NCI-H510A (cell line): Measurements from ENCODE around the gene EIF4EBP3.

Experiments
- DNase-seq: peaks from one replicate; lab custom pipeline; 2025; lab: John Stamatoyannopoulos, UW

EIF4EBP3 gene

DNA sequence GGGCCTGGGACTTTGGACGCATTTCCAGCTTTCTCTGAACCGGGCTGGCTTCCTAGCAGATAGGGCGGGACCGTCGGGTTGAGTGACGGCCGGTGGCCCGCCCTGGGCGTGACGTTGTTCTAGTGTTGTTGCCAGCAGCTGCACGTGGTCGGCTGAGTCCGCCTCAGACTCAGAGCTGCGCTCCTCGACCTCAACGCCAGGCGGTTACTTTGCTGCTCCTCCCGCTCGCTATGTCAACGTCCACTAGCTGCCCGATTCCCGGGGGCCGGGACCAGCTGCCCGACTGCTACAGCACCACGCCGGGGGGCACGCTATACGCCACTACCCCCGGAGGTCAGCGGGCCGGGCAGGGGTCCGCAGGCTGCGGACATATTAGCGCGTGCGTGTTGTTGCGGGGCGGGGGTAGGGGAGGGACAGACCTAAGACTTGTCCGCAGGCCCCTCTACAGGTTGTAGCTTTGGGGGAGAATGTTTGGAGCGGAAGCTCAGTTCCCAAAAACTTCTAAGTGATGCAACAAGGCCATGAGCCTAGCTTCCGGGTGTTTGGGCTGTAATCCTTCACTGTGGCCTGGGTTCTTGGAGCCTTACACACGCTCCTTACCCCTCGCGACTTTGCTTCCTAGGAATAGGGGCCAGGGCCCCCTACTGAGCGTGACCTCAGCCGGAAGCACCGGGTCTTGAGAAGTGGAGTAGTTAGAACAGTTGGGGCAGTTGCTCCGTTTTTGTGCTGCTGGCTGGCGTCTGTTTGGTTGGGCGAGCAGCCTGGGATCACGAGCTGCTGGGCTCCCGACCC lies at the start of gene EIF4EBP3:
Gene EIF4EBP3, plus strand, starts transcription at position 155 of the 792 bp plus-strand sequence. Its CDS starts 76 bp downstream, at position 231.
- DNase-seq: peak; percentile 60

DNA sequence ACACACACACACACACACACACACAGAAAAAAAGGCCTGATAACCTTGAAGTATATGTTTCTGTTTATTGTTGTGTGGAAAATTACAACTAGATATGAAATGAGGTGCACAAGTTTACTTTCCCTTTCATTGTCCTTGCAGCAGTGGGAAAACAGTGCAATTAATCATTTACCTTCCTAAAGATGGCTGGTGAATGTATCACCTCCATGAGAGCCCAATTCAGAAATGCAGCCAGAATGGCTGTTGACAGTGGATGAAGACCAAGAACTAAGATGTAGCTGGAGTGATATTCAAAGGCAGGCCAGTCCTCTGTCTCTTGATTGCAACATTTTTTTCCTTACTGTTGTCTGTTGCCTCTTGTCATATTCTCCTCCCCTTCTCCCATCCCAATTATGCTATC lies 49.6 kb upstream of the EIF4EBP3 start:
- no peak for DNase-seq

- DNase-seq: no peak
Observed at GRCh38 chr5:140498591-140498990, 48.9 kb upstream of the EIF4EBP3 start.

- no peak for DNase-seq
Observed at GRCh38 chr5:140502834-140503233, 44.6 kb upstream of the EIF4EBP3 start.

- no peak for DNase-seq
Observed at GRCh38 chr5:140509898-140510297, 37.6 kb upstream of the EIF4EBP3 start.

- no peak for DNase-seq
Observed at GRCh38 chr5:140513124-140513523, 34.3 kb upstream of the EIF4EBP3 start.

DNA sequence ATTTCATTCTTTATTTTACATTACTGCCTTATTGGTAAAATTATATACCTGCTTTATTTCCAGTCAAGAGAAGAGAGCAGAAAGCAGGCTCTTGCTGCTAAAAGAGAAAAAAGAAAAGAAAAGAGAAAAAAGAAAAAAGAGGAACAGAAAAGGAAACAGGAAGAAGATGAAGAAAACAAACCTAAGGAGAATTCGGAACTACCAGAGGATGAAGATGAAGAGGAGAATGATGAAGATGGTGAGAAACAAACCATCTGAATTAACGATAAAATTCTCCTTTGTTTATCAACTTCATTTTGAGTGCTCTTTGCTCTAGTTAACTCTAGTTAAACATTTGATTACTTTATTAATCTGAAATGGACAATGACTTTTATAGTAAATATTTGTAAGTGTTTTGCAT lies 23.5 kb upstream of the EIF4EBP3 start:
- no peak for DNase-seq

DNA sequence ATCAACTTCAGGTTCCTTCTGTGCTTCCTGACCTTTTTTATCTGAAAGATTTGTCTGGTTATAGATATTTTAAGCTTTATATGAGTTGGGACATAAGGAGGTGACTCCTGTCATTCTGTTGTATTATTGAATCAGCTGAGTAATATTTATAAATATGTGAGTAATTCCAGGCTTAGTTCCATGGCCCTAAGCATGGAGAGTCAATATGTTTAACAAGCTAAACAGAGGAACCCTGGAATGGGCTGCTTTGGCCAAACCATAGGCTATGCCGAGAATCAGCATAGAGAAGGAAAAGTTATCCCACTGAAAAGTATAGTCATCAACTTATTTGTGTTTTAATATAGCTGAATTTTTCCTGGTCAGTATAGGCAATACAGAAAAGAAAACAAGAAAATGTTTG lies 7.2 kb upstream of the EIF4EBP3 start:
- no peak for DNase-seq

- DNase-seq: no peak
Observed at GRCh38 chr5:140542972-140543371, 4.5 kb upstream of the EIF4EBP3 start.

GRCh38 chr5:140544986-140545385 lies 2.5 kb upstream of the EIF4EBP3 start:
- DNase-seq: no peak

DNA sequence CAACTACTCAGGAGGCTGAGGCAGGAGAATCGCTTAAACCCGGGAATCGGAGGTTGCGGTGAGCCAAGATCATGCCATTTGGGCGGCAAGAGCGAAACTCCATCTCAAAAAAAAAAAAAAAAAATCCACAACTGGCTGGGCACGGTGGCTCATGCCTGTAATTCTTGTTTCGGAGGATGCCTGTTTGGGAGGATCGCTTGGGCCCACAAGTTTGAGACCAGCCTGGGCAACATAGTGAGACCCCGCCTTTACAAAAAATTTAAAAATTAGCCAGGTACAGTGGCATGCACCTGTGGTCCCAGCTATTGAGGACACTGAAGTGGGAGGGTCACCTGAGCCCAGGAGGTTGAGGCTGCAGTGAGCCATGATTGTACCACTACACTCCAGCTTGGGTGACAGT lies 1.9 kb upstream of the EIF4EBP3 start:
- no peak for DNase-seq

DNA sequence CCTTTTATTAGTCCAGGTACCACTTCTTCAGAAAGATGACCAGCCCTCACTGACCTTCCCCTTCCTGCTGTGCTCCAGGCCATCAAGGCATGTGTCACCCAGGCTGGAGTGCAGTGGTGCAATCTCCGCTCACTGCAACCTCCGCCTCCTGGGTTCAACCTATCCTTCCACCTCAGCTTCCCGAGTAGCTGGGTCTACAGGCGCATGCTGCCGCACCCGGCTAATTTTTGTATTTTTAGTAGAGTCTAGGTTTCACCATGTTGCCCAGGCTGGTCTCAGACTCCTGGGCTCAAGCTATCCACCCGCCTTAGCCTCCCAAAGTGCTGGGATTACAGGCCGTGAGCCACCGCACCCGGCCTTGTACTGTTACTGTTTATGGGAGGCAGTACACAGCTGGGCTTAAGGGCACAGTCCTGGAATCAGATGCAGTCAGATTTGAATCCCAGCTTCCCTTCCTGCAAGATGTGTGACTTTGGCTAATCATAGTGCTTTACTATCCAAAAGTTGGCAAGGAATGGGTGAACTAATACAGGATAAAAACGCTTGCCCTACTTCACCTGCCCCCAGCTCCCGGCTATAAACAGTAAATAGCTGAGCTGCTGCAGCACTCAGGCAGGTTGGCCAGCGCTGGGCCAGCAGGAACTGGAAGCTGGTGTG lies 483 bp upstream of the EIF4EBP3 start:
- no peak for DNase-seq

DNA sequence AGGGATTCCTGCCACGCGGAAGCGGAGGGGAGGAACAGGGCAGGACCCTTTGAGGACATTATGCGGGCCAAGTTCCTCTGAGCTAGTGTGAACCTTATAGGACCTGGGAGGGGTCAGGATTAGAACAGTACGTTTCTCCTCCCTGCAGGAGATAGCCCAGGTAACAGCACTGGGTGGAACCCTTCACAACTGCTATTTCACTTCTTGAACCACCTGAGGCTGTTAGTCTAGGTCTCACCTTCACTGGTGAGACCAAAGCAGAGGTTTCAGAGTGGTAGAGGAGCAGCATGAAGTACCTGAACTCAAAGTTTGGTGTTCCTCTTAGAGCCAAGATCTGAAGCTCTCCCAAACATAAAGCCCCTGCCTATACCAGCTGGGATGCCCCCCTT lies 832 bp downstream of the EIF4EBP3 start:
- DNase-seq: no peak

DNA sequence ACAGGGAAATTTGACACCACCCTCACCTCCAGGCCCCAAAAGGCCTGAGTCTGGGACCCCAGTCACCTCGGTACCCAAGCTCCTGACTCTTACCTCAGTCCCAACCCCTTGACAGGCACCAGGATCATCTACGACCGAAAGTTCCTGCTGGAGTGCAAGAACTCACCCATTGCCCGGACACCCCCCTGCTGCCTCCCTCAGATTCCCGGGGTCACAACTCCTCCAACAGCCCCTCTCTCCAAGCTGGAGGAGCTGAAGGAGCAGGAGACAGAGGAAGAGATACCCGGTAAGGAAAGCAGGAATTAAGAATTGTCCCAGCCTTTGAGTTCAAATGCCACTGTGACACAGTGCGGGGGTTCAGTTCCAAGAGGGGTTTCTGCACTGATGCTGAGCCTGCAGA lies 1.3 kb downstream of the EIF4EBP3 start:
- no peak for DNase-seq

- DNase-seq: no peak
Observed at GRCh38 chr5:140549237-140550144, 2.0 kb downstream of the EIF4EBP3 start.

- no peak for DNase-seq
Observed at GRCh38 chr5:140550147-140551079, 3.0 kb downstream of the EIF4EBP3 start.

GRCh38 chr5:140551872-140552271 lies 4.4 kb downstream of the EIF4EBP3 start:
- DNase-seq: no peak

GRCh38 chr5:140553657-140554056 lies 6.2 kb downstream of the EIF4EBP3 start:
- DNase-seq: no peak

GRCh38 chr5:140554454-140554853 lies 7.0 kb downstream of the EIF4EBP3 start:
- no peak for DNase-seq

DNA sequence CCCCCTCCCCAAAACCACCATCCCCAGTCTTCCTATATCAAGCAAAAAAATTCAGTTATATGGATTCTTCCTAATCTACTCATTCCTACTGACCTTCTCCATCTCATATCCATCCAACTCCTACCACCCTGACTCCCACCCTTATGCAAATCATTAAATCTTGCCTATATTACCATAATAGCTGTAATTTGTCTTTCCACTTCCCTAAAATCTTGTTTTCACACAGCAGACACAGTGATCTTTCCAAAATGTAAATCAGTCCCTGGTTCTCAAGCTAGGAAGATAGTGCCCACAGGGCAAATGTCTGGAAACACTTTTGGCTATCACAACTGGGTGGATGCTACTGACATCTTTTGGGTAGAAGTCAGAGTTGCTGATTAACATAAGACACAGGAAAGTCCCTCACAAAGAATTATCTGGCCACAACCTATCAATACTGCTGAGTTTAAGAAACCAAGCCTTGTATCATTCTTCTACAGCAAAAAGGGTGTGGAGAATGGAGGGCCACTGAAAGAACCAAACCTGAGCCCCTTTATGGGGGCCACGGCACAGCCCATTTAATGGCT lies 8.4 kb downstream of the EIF4EBP3 start:
- DNase-seq: no peak

GRCh38 chr5:140556438-140556837 lies 9.0 kb downstream of the EIF4EBP3 start:
- DNase-seq: no peak
